OCI-LY3 (cell line): ENCODE measurements around the gene NPHS1.

ENCODE experiments used
- H2AFZ ChIP-seq: fragments of 200-600, 300-600 bp; shearing (Covaris generic); 2 replicates; pipeline ENCODE4 v1.6.0; 2014; ENCODE audit warnings: antibody characterized with exemption, low read depth, low read length
- H3K27ac ChIP-seq: fragments of 200-600, 300-600 bp; sonication (generic); 2 replicates; pipeline ENCODE4 v1.5.1; 2014; ENCODE audit warnings: mild to moderate bottlenecking, low read length, moderate library complexity, mixed read lengths
- H3K27me3 ChIP-seq: fragments of 200-600, 300-600 bp; sonication (generic); 2 replicates; pipeline ENCODE4 v1.6.1; 2014; ENCODE audit warnings: low read depth, low read length, mixed read lengths
- H3K36me3 ChIP-seq: fragments of 200-600, 300-600 bp; sonication (generic); replicated peaks from 2 replicates; pipeline ENCODE3; 2014; ENCODE audit warnings: low read depth, low read length, mixed read lengths
- H3K4me1 ChIP-seq: fragments of 300-600, 200-600 bp; sonication (generic); 2 replicates; pipeline ENCODE4 v1.6.1; 2014; ENCODE audit warnings: low read length, mixed read lengths
- H3K4me2 ChIP-seq: fragments of 200-600, 300-600 bp; sonication (generic); 2 replicates; pipeline ENCODE4 v1.6.1; 2014; ENCODE audit warnings: low read length, mixed read lengths
- H3K4me3 ChIP-seq: fragments of 300-600, 200-600 bp; sonication (generic); 2 replicates; pipeline ENCODE4 v1.5.1; 2014; ENCODE audit warnings: antibody characterized with exemption, mild to moderate bottlenecking, low read length, moderate library complexity
- H3K79me2 ChIP-seq: fragments of 300-600, 200-600 bp; shearing (Covaris generic); 2 replicates; pipeline ENCODE4 v1.6.1; 2014; ENCODE audit warnings: mild to moderate bottlenecking, low read length, mixed read lengths
- H3K9ac ChIP-seq: fragments of 300-600, 200-600 bp; shearing (Covaris generic); 2 replicates; pipeline ENCODE4 v1.6.0; 2014; ENCODE audit warnings: mild to moderate bottlenecking, low read length, moderate library complexity
- H3K9me3 ChIP-seq: fragments of 200-600, 300-600 bp; shearing (Covaris generic); 2 replicates; pipeline ENCODE4 v1.6.1; 2014; ENCODE audit warnings: low read length, mixed read lengths; ENCODE audit not compliant: insufficient read depth
- H4K20me1 ChIP-seq: fragments of 200-600, 300-600 bp; sonication (generic); 2 replicates; pipeline ENCODE4 v1.6.1; 2016; ENCODE audit warnings: low read length, mixed read lengths; ENCODE audit not compliant: insufficient read depth
- EZH2phosphoT487 ChIP-seq: fragments of 200-600 bp; shearing (Covaris generic); IDR thresholded peaks from 2 replicates; pipeline ENCODE4 v1.6.1; 2018; ENCODE audit warnings: antibody characterized with exemption, mixed run types, low read depth
- TF ChIP-seq, protein P1 (sequence below): fragments of 200-600, 300-600 bp; sonication (generic); IDR thresholded peaks from 2 replicates; pipeline ENCODE4 v1.5.1; 2014; ENCODE audit warnings: antibody characterized with exemption, low read length, low read depth

NPHS1 gene

DNA sequence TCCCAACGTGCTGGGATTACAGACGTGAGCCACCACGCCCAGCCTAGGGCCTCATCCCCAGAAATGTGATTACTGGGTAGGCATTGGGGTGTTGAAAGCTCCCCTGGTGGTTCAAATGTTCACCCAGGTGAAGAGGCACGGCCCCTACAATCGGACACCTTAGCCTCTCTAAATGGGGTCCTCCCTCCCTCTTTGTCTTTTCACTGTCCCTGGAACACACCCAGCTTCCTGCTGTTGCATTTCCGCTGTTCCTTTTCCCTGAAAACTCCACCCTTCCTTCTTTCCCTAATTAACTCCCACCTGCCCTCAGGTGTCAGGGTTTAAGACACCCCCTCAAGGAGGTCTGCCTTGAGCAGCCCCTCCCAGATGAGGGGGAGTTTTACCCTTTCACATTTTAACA, 36.0 kb downstream of the NPHS1 start:
- Histone ChIP-seq H3K9ac (no peak overlapping the region), H3K4me1 (no peaks in the 10 kb centered on the region), H3K36me3 (no peaks in the 10 kb centered on the region), H3K27me3 (0 out of 2 replicates have a peak, but pooled peaks cover 7% of the 10 kb centered on the region), H3K9me3 (no peaks in the 10 kb centered on the region), H3K27ac (no peak overlapping the region), H3K4me2 (no peak overlapping the region), H3K79me2 (no peaks in the 10 kb centered on the region), H2AFZ (no peak overlapping the region), H3K4me3 (no peak overlapping the region), H4K20me1 (no peaks in the 10 kb centered on the region)
- TF ChIP-seq EZH2phosphoT487: no peak

DNA sequence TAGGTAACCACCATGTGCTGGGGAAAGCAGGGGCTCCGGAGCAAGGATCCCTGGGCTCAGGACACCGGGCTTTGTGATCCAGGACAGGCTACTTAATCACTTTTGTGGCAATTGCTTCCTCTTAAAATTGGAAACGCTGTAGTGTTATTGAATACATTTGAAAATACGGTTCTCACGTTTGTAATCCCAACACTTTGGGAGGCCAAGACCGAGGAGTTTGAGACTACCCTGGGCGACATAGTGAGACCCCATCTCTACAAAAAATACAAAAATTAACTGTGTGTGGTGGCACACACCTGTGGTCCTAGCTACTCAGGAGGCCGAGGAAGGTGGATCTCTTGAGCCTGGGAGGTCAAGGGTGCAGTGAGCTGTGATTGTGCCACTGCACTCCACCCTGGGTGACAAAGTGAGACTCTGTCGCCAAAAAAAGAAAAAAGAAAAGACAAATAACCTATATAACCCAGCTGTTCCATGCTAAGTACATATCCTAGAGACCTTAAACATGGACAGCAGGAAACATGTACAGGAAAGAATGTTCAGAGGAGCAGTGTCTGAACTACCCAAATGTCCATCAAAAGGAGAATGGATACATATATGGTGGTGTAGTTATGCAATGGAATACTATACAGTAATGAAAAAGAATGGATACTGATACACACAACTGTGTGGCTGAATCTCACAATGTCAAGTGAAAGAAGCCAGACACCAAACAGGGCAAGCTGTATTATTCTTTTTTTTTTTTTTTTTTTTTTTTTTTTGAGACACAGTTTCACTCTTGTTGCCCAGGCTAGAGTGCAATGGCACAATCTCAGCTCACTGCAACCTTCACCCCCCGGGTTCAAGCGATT, 39.0 kb downstream of the NPHS1 start:
- Histone ChIP-seq H3K9me3 (no peaks in the 10 kb centered on the region), H3K4me1 (no peaks in the 10 kb centered on the region), H2AFZ (no peak overlapping the region), H3K4me3 (no peak overlapping the region), H3K27ac (no peak overlapping the region), H3K36me3 (no peaks in the 10 kb centered on the region), H3K9ac (no peak overlapping the region), H3K79me2 (no peaks in the 10 kb centered on the region), H3K27me3 (0 out of 2 replicates have a peak, but pooled peaks cover 7% of the 10 kb centered on the region), H4K20me1 (no peaks in the 10 kb centered on the region), H3K4me2 (no peak overlapping the region)
- TF ChIP-seq, protein P1, sequence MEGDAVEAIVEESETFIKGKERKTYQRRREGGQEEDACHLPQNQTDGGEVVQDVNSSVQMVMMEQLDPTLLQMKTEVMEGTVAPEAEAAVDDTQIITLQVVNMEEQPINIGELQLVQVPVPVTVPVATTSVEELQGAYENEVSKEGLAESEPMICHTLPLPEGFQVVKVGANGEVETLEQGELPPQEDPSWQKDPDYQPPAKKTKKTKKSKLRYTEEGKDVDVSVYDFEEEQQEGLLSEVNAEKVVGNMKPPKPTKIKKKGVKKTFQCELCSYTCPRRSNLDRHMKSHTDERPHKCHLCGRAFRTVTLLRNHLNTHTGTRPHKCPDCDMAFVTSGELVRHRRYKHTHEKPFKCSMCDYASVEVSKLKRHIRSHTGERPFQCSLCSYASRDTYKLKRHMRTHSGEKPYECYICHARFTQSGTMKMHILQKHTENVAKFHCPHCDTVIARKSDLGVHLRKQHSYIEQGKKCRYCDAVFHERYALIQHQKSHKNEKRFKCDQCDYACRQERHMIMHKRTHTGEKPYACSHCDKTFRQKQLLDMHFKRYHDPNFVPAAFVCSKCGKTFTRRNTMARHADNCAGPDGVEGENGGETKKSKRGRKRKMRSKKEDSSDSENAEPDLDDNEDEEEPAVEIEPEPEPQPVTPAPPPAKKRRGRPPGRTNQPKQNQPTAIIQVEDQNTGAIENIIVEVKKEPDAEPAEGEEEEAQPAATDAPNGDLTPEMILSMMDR: no peak
- no peak for TF ChIP-seq EZH2phosphoT487

DNA sequence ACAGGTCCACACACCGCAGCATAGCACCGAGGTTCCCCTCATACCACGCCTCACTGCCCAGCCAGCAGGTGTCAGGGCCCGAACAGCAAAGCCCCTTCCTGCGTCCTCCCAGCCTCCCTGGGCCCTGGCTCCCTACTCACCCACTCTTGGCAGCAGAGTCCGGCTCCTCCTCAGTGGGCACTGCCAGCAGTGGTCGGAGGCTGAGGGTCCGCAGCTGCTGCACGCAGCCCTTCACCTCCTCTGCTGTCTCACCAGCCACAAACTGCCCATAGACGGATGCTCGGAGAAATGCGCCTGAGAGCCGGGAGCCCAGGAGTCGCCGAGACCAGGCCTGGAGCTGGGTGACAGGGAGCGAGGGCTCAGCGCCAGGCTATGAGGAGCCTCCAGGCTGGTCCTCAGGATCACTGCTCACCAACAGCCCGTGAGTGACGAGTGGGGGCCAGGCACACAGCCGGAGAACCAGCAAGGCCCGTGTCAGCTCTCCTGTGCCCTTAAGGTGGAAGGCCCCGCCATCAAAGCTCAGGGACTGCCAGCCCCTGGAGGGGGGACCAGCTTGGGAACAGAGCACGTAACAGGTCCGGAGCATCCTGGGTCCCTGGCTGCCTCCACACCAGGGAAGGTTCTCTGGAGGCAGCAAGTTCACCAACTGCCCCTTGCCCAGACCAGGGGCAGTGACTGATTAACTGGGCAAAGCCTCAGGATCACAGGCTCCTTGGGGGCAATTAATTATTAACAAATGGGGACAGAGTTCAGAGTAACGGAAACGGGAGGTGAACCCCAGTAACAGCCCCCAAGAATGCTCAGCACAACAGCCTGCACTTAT, 39.9 kb downstream of the NPHS1 start, which contains the start of gene PRODH2:
Gene PRODH2, minus strand, starts transcription at position 626 of the 823 bp plus-strand sequence. Its CDS starts 40 bp downstream, at position 586.
- TF ChIP-seq, protein P1: no peak
- no peak for TF ChIP-seq EZH2phosphoT487
- Histone ChIP-seq H3K27ac (no peak within 1 kb of the TSS), H4K20me1 (no peaks in the 10 kb centered on the region), H3K9me3 (no peaks in the 10 kb centered on the region), H2AFZ (no peak within 1 kb of the TSS), H3K79me2 (no peaks in the 10 kb centered on the region), H3K9ac (no peak within 1 kb of the TSS), H3K27me3 (0 out of 2 replicates have a peak, but pooled peaks cover 7% of the 10 kb centered on the region), H3K4me2 (no peak within 1 kb of the TSS), H3K4me1 (no peaks in the 10 kb centered on the region), H3K36me3 (no peaks in the 10 kb centered on the region), H3K4me3 (no peak within 1 kb of the TSS)

GRCh38 chr19:35811317-35812219, 40.7 kb downstream of the NPHS1 start:
- Histone ChIP-seq H3K27me3 (0 out of 2 replicates have a peak, but pooled peaks cover 7% of the 10 kb centered on the region), H3K4me2 (no peak overlapping the region), H4K20me1 (no peaks in the 10 kb centered on the region), H3K9me3 (no peaks in the 10 kb centered on the region), H3K36me3 (no peaks in the 10 kb centered on the region), H2AFZ (no peak overlapping the region), H3K9ac (no peak overlapping the region), H3K27ac (no peak overlapping the region), H3K4me1 (no peaks in the 10 kb centered on the region), H3K79me2 (no peaks in the 10 kb centered on the region), H3K4me3 (no peak overlapping the region)
- TF ChIP-seq, protein P1: no peak
- TF ChIP-seq EZH2phosphoT487: no peak
